Esophagus muscularis mucosa (tissue), 4 donors: Measurements from ENCODE around the gene DMRT3. TPM values are rescaled to one million over a fixed set of nuclear protein-coding genes. Genes with fewer than 3 reads are reported as not detected.

ENCODE experiments used
- DNase-seq: peaks from one replicate; pipeline ENCODE4 v3.0.0-alpha.2; 2017; ENCODE audit errors: extremely low spot score
- H3K27ac ChIP-seq, 4 donors: fragments of 200-600 bp; sonication (generic); replicated peaks in 1 of 4; 1 replicate in 3 of 4; 2 replicates in 1 of 4; pipeline ENCODE4 v1.5.1; 2016 to 2019; ENCODE audit warnings: mild to moderate bottlenecking in 1 of 4
- H3K27me3 ChIP-seq, 4 donors: fragments of 200-600 bp; sonication (generic); one replicate each; pipeline versions ENCODE4 v1.5.1 to v1.6.0; 2016 to 2019
- H3K36me3 ChIP-seq, 4 donors: fragments of 200-600 bp; sonication (generic); one replicate each; pipeline ENCODE4 v1.5.1; 2016 to 2019
- H3K4me1 ChIP-seq, 4 donors: fragments of 200-600 bp; sonication (generic); one replicate each; pipeline ENCODE4 v1.5.1; 2016 to 2019
- H3K4me3 ChIP-seq, 4 donors: fragments of 200-600 bp; sonication (generic); 1 replicate in 2 of 4; 2 replicates in 2 of 4; pipeline ENCODE4 v1.5.1; 2016 to 2019; ENCODE audit warnings: mild to moderate bottlenecking in 4 of 4, moderate library complexity in 1 of 4
- H3K9me3 ChIP-seq, 4 donors: fragments of 200-600 bp; sonication (generic); 1 replicate in 3 of 4; 2 replicates in 1 of 4; pipeline ENCODE4 v1.5.1; 2016 to 2019
- CTCF ChIP-seq, 3 experiments: fragments of 200-600 bp in 2 of 3; fragments of 450-650 bp in 1 of 3; sonication (generic) in 2 of 3; IDR thresholded peaks; one replicate each; pipeline ENCODE4 v1.5.1; 2017 to 2019; ENCODE audit warnings: antibody characterized with exemption in 3 of 3, mild to moderate bottlenecking in 2 of 3, moderate library complexity in 1 of 3
- EP300 ChIP-seq: sonication (generic); formaldehyde crosslinking; IDR thresholded peaks from one replicate; pipeline ENCODE4 v1.6.1; 2017; ENCODE audit warnings: antibody characterized with exemption
- POLR2A ChIP-seq: fragments of 450-650 bp; IDR thresholded peaks from one replicate; pipeline ENCODE4 v1.6.1; 2017; ENCODE audit warnings: antibody characterized with exemption, moderate library complexity, mild to moderate bottlenecking, low read depth
- POLR2AphosphoS5 ChIP-seq, 2 donors: sonication (generic); formaldehyde crosslinking; IDR thresholded peaks; one replicate each; pipeline ENCODE4 v1.6.1; 2017; ENCODE audit warnings: antibody characterized with exemption in 2 of 2
- WGBS: methylation state at CpG from one replicate; pipeline ENCODE4 v1.1.5; 2018; 5-methylcytosine and 5-hydroxymethylcytosine counted together
- intact Hi-C: fragments of 100-400 bp; cut with DNase I; formaldehyde crosslinking; loops from one replicate; pipeline ENCODE4 v1.15.1; 2023
- total RNA-seq, 4 donors: library from RNA; depleted of rRNA; stranded (reverse); fragments of >200 nt; gene quantifications; one replicate each; pipeline versions ENCODE4 v1.1.0 to v1.2.1, GENCODE V29; 2016

DMRT3 gene
- total RNA-seq, 4 donors from 2014 or later, result not detected

- no peak overlapping the region for H3K4me3 ChIP-seq
- TF ChIP-seq POLR2A, result no peak
- no peak for TF ChIP-seq CTCF (IDR thresholded peaks at IDR 0.05)
- TF ChIP-seq POLR2AphosphoS5 (IDR thresholded peaks at IDR 0.05), result no peak
- no peak for TF ChIP-seq EP300
- peaks cover 0 to 16% (median 9%) of the 10 kb centered on the region in 4 donors for H3K9me3 ChIP-seq
- 24% methylated on average over 10 of the region's 10 CpGs for WGBS
- DNase-seq, result no peak
- H3K27ac ChIP-seq, result no peak overlapping the region
- intact Hi-C loops, result no loop called here
- H3K36me3 ChIP-seq, result no peaks in the 10 kb centered on the region
- H3K27me3 ChIP-seq, result peaks cover 0 to 57% (median under 1%) of the 10 kb centered on the region in 4 donors
- no peaks in the 10 kb centered on the region for H3K4me1 ChIP-seq
These were observed 41.7 kb downstream of the DMRT3 start for GRCh38 chr9:1018121-1018520.

- Histone ChIP-seq H3K27ac (no peak overlapping the region), H3K9me3 (peaks cover 0 to 20% (median 12%) of the 10 kb centered on the region in 4 donors), H3K4me3 (no peak overlapping the region), H3K27me3 (peaks cover 0 to 56% (median 3%) of the 10 kb centered on the region in 4 donors), H3K4me1 (no peaks in the 10 kb centered on the region), H3K36me3 (no peaks in the 10 kb centered on the region)
- WGBS, result 78% methylated on average over 1 of the region's 1 CpG
- intact Hi-C loops, result no loop called here
- no peak for DNase-seq
- TF ChIP-seq POLR2AphosphoS5 (IDR thresholded peaks at IDR 0.05) (no peak), CTCF (IDR thresholded peaks at IDR 0.05) (no peak), EP300 (no peak), POLR2A (no peak)
These were observed 47.7 kb downstream of the DMRT3 start for GRCh38 chr9:1024112-1024511.

GRCh38 chr9:1025131-1025530 lies 48.7 kb downstream of the DMRT3 start:
- Histone ChIP-seq H3K27ac (no peak overlapping the region), H3K27me3 (peaks cover 0 to 64% (median 3%) of the 10 kb centered on the region in 4 donors), H3K4me1 (no peaks in the 10 kb centered on the region), H3K9me3 (peaks cover 0 to 20% (median 12%) of the 10 kb centered on the region in 4 donors), H3K36me3 (no peaks in the 10 kb centered on the region), H3K4me3 (no peak overlapping the region)
- intact Hi-C loops, result no loop called here
- 39% methylated on average over 8 of the region's 8 CpGs for WGBS
- no peak for TF ChIP-seq EP300
- TF ChIP-seq POLR2A, result no peak
- no peak for TF ChIP-seq CTCF (IDR thresholded peaks at IDR 0.05)
- TF ChIP-seq POLR2AphosphoS5 (IDR thresholded peaks at IDR 0.05), result no peak
- no peak for DNase-seq

- DNase-seq, result no peak
- Histone ChIP-seq H3K4me3 (no peak overlapping the region), H3K9me3 (peaks cover 0 to 20% (median 12%) of the 10 kb centered on the region in 4 donors), H3K4me1 (no peaks in the 10 kb centered on the region), H3K27me3 (peaks cover 0 to 62% (median 3%) of the 10 kb centered on the region in 4 donors), H3K27ac (no peak overlapping the region), H3K36me3 (no peaks in the 10 kb centered on the region)
- no peak for TF ChIP-seq CTCF (IDR thresholded peaks at IDR 0.05)
- TF ChIP-seq EP300, result no peak
- TF ChIP-seq POLR2AphosphoS5 (IDR thresholded peaks at IDR 0.05), result no peak
- TF ChIP-seq POLR2A, result no peak
- intact Hi-C loops, result no loop called here
These were observed 49.8 kb downstream of the DMRT3 start for GRCh38 chr9:1026219-1026618.

- Histone ChIP-seq H3K36me3 (no peaks in the 10 kb centered on the region), H3K9me3 (no peaks in the 10 kb centered on the region), H3K4me1 (no peaks in the 10 kb centered on the region), H3K27ac (no peak overlapping the region), H3K27me3 (peaks cover 0 to 71% (median 0%) of the 10 kb centered on the region in 4 donors), H3K4me3 (no peak overlapping the region)
- TF ChIP-seq CTCF (IDR thresholded peaks at IDR 0.05), result no peak
- no peak for TF ChIP-seq EP300
- no peak for TF ChIP-seq POLR2A
- TF ChIP-seq POLR2AphosphoS5 (IDR thresholded peaks at IDR 0.05), result no peak
- WGBS, result 59% methylated on average over 8 of the region's 8 CpGs
- intact Hi-C loops, result no loop called here
- DNase-seq, result no peak
These were observed 52.2 kb downstream of the DMRT3 start for GRCh38 chr9:1028501-1029190.
